ENCODE results near the gene ZNHIT2.

DNA sequence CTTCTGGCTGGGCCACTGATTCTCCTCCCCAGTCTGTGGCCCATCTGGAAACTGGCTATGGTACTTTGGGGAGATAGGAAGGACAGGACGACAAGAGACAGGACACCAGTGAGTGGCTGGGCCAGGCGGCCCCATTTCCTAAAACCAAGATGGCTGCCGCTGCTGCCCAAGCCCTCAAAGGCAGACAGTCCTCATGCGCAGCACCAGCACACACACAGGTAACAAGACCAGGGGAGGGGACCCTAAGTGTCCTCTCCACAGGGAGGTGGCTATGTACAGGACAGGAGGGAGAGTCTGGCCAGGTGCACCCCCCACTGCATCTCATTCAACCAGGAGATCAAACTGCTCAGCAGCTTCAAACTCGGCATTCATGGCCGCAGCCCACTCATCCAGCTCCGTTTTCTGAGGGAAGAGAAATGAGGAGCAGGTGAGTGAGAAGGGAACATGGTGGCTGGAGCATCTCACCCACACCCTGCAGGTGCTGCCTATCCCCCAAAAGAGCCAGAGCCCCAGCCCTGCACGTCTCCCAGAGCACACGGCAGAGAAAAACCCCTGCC lies 38.6 kb downstream of the ZNHIT2 start:
- TF ChIP-seq GATA2 (IDR thresholded peaks at IDR 0.05; ENCODE audit: low read depth, low read length) (no peak), GATA3 (IDR thresholded peaks at IDR 0.05; ENCODE audit: low read depth, low read length) (no peak)

All from SH-SY5Y (cell line).